Superior temporal gyrus (tissue), 1 donor: ENCODE results near the gene PIGU.
A peak's percentile ranks its signal among the peaks of the same experiment; 100 is the strongest.
"Not testable (repeated sequence)": the region's sequence is repeated elsewhere in the genome, so short reads cannot be mapped to it uniquely, and the experiment has no call there.

Source experiments
- DNase-seq: peaks from one replicate; pipeline ENCODE4 v3.0.0-alpha.2; 2016; ENCODE audit errors: extremely low spot score

Gene PIGU

GRCh38 chr20:34622821-34623451 lies 54.0 kb downstream of the PIGU start:
- DNase-seq = no peak

- no peak for DNase-seq
Observed at GRCh38 chr20:34621383-34622367, 55.2 kb downstream of the PIGU start.

GRCh38 chr20:34621036-34621343 lies 55.9 kb downstream of the PIGU start:
- DNase-seq = no peak

GRCh38 chr20:34618676-34619075 lies 58.2 kb downstream of the PIGU start:
- no peak for DNase-seq

- not testable (repeated sequence) for DNase-seq
Observed at GRCh38 chr20:34616913-34617312, 60.0 kb downstream of the PIGU start.

GRCh38 chr20:34615477-34615876 lies 61.4 kb downstream of the PIGU start:
- DNase-seq = peak; percentile 75

- DNase-seq = not testable (repeated sequence)
Observed at GRCh38 chr20:34611976-34612375, 64.9 kb downstream of the PIGU start.

GRCh38 chr20:34607066-34607465 lies 69.8 kb downstream of the PIGU start:
- no peak for DNase-seq

GRCh38 chr20:34604980-34605788 lies 71.7 kb downstream of the PIGU start:
- DNase-seq = no peak

GRCh38 chr20:34600892-34601653 lies 75.8 kb downstream of the PIGU start:
- DNase-seq = no peak

GRCh38 chr20:34595377-34596184 lies 81.3 kb downstream of the PIGU start:
- DNase-seq = no peak

- DNase-seq = no peak
Observed at GRCh38 chr20:34586488-34587163, 90.3 kb downstream of the PIGU start.

- no peak for DNase-seq
Observed at GRCh38 chr20:34585019-34585418, 91.9 kb downstream of the PIGU start.

GRCh38 chr20:34583544-34583943 lies 93.3 kb downstream of the PIGU start:
- no peak for DNase-seq

GRCh38 chr20:34582911-34583310 lies 94.0 kb downstream of the PIGU start:
- DNase-seq = no peak

GRCh38 chr20:34582221-34582620 lies 94.7 kb downstream of the PIGU start:
- no peak for DNase-seq

GRCh38 chr20:34581341-34582184 lies 95.3 kb downstream of the PIGU start:
- peak; percentile 68 for DNase-seq

GRCh38 chr20:34579979-34580940 lies 96.6 kb downstream of the PIGU start:
- no peak for DNase-seq
